Measurements from ENCODE around the gene SETSIP. TPM values are rescaled to one million over a fixed set of nuclear protein-coding genes. Genes with fewer than 3 reads are reported as not detected.
"Not testable (repeated sequence)": the region's sequence is repeated elsewhere in the genome, so short reads cannot be mapped to it uniquely, and the experiment has no call there.

Gene SETSIP
- total RNA-seq, 1 donor from 2014 or later: not detected

DNA sequence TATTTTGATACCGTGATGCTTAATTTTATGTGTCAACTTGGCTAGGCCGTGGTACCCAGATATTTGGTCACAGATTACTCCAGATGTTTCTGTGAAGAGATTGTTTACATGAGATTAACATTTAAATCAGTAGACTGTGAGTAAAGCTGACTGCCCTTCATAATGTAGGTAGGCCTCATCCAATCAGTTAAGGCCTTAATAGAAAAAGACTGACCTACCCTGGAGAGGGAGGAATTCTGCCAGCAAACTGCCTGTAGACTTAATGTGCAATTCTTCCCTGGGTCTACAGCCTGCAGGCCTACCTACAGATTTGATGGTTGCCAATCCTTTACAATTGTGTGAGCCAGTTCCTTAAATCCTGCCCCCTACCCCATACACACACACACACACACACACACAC lies 4.3 kb downstream of the SETSIP start:
- ATAC-seq (no peak), DNase-seq (ENCODE audit: missing footprints) (no peak)
- intact Hi-C loops (cut with DNase I): no loop called here

DNA sequence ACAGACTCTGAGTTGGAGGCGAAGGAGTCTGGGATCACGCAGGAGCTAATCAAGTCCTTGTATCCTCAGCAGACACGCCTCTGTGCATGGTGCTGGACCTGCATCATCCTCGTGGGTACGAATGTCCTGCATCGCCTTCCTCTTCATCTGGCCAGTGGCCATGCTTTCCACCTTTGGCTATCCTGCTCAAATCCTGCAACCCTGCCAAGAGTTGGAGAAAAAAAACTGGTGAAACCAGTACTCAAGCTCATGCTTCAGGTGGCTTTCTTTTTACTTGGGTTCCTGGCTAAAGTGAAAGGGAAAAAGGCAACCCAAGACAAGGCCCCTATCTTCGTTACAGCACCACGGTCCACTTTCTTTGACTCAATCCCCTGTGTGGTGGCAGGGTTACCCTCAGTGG lies 8.9 kb downstream of the SETSIP start:
- intact Hi-C loops (cut with DNase I): no loop called here

DNA sequence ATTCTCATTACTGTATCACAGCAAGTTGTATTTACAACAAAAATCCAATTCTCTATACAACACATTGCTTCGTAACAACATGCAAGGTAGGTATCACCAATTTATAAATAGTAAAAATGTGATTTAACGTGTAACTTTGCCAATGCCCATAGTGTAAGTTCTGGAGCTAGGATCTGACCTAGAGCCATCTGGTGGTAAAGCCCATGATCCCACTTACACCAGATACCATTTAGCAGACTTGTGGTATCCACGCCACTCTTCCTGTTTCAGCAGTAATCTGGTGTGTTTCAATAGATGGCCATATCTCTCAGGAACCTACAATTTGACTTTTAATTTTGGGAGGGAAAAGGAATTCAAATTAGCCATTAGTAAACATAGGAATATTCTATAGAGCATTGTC lies 10.2 kb downstream of the SETSIP start:
- ATAC-seq (no peak), DNase-seq (ENCODE audit: missing footprints) (no peak)
- intact Hi-C loops (cut with DNase I): no loop called here

More for the DNA sequence above, 8.9 kb downstream of the SETSIP start:
- ATAC-seq: no peak
- DNase-seq (ENCODE audit: missing footprints): no peak

DNA sequence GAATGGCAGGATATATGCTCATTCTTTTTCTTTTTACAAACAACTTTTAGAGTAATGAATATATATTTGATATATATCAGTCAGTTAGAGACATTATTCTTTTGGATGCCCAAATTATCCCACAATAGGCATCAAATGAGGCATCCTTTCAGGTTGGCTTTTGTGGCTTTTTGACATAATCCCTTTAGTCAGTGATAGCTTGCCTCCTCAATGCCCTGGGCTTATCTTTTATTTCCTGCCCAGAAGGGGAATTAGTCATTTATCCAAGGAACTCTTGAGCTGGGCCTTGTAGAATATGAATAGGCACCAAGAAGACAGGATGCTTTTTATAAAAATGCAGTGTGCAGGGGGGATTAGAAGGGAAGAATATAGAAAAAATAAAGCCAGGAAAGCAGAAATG lies 23.3 kb downstream of the SETSIP start:
- intact Hi-C loops (cut with DNase I): no loop called here
- DNase-seq (ENCODE audit: missing footprints): no peak
- ATAC-seq: no peak

DNA sequence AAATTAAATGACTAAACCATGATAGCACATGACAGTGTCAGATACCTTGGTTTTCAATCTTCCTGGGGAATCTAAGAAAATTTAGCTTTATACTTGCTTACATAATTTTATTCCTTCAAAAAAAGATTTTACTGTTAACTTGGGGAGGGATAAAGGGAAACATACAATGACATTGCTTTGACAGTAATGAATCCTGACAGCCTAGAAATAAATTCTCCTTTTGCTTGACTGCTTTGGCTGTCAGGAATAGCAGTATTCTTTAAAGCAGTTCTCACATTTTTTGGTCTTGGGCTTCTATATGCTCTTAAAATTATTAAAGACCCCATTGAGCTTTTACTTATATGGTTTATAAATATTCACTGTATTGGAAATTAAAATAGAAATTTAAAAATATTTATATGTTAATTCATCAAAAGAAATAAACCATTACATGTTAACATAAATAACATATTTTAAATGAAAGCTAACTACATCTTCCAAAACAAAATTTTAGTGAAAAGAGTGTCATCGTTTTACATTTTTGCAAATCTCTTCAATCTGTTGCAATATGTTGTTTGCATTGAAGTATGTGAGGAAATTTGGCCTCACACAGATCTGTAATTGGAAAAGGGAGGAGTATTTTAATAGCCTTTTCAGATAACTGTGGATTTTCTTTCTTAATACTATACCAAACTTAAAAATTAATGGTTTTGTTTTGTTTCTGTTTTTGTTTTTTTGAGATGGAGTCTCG lies 29.3 kb downstream of the SETSIP start:
- intact Hi-C loops (cut with DNase I): no loop called here
- ATAC-seq (no peak), DNase-seq (ENCODE audit: missing footprints) (no peak)

DNA sequence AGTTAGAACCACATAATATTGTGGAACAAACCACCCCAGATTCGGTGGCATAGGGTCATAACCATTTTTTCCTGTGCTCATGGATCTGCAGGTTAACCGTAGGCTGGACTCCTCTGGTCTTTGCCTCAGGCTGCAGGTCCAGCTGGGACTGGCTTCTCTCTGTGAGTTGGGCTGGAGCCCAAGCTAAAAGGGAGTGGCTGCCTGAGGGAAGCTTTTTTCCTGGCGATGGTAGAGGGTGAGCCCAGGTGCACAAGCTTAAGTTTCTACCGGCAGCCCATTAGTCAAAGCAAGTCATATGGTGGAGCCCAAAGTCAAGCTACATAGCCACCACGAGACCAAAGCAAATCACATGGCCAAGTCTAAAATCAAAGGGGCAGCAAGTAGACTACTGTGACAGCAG lies 31.6 kb downstream of the SETSIP start:
- no peak for DNase-seq (ENCODE audit: missing footprints)
- intact Hi-C loops (cut with DNase I): no loop called here

DNA sequence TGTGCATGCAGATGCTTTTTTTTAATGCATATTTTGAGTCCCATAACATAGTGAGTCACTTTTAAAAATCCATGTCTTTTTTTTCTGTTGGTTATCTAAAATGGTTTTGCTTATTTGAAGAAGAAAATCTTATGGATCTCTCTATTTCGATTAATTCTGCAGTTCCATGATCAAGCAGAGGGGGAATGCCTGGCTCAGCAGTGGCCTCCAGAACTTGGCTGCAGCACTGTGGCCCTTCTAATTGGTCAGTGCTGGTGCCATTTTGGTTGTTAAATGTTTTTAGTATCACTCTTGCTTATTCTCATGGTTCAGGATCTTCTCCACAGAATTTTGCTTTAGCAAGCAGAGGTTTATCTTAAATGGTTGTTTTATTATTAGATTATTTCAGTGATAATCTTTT lies 34.2 kb downstream of the SETSIP start:
- ATAC-seq: no peak
- no peak for DNase-seq (ENCODE audit: missing footprints)
- intact Hi-C loops (cut with DNase I): no loop called here

More for the DNA sequence above, 31.6 kb downstream of the SETSIP start:
- no peak for ATAC-seq

DNA sequence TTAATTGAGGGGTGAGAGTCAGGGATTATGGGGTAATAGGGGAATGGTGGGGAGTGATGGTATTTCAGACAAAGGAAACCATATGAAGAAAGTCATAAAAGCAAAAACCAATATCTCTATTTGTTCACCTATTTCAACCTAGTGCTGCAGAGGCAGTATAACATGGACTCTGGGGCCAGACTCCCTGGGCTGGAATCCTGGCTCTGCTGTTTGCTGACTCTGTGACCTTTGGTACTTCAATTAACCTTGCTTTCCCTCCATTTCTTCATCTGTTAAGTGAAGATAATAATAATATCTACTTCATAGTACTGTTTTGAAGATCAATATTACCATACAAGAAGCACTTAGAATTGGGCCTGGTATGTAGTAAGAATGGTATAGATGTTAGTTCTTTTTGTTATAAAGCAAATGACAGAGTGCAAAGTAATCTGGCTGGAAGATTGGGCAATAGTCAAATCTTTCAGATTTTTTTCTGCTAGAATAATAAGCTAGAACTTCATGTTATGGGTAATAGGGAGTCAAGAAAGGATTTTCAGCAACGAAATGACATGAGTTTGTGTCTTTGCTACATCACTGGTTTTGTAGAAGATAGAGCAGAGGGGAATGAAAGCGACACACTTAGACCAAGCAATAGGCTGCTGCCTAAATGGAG lies 36.4 kb downstream of the SETSIP start:
- ATAC-seq (no peak), DNase-seq (ENCODE audit: missing footprints) (no peak)
- intact Hi-C loops (cut with DNase I): no loop called here

DNA sequence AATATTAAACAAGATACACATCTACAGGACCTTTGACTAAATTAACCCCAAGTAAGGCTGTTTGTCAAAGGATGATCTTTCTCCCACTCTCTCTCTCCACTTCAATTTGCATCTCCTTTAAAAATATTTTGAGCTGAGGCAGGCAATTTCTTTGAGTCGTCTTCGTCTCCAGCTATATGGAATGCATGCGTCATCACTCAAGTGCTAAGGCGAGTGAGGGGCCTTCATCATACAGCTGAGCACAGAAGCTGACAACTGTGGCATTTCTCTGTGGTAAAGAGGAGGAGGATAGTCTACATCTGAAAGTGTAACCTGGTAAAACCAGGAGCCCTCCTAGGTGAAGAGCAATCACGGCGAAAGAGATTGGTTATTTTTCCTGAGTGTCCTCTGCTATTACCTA lies 37.8 kb downstream of the SETSIP start:
- ATAC-seq: no peak
- intact Hi-C loops (cut with DNase I): no loop called here
- DNase-seq (ENCODE audit: missing footprints): no peak

DNA sequence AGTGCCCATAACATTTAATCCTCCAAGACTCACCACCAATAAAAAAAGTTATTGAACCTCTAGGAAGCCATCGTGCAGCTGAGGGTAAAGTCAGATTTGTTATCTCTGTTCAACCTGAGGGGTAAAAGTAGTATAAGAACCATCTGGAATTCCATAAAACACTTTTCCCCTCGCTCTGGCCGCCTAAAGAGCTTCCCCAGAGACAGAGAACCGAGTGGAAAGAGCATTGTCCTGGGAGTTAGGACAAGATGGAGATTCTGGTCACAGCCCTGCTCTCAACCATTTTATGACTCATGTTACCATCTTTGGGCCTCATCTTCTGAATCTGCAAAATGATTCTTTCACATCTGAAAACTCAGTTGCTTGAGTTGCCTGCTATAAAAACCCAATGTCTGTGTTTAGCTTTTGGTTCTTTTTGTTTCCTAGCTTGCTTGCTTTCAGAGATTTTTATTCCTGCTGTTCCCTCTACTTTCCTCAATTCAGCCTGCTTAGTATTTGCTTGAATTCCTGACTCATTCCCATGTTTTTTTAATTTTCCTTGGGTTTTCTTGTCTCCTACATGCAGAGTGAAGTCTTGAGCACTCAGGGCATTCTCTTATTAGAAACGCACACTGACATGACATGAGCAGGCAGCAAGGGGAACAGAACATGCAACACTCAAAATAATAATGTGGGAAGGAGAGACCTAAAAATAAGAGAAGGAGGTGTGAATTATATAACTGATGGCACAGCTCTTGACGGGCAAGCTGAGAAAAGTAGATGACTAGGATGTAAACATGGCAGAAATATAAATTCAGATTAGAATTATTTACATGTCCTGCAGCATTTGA lies 43.7 kb downstream of the SETSIP start:
- ATAC-seq: no peak
- intact Hi-C loops (cut with DNase I): no loop called here
- DNase-seq (ENCODE audit: missing footprints): no peak

DNA sequence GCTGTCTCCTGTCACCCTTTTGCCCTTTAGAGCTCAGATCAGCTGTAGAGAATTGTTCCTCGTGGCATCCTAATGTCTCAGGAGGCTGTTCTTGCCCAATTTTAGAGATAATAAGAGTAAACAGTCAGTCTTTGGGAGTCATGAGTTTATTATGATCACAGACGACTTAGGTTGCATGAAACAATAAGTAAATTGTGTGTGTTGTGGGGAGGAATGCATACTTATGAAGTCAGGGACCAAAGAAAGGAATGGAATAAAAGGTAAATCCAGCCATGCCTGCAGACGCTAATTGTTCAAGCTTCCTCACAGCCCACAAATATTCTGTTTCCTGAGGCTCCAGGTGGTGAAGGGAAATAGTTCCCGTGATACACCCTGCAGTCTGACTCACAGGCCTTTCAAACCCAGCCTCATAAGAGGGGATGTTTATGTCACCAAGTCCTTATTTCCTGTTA lies 44.5 kb downstream of the SETSIP start:
- ATAC-seq: no peak
- intact Hi-C loops (cut with DNase I): no loop called here

DNA sequence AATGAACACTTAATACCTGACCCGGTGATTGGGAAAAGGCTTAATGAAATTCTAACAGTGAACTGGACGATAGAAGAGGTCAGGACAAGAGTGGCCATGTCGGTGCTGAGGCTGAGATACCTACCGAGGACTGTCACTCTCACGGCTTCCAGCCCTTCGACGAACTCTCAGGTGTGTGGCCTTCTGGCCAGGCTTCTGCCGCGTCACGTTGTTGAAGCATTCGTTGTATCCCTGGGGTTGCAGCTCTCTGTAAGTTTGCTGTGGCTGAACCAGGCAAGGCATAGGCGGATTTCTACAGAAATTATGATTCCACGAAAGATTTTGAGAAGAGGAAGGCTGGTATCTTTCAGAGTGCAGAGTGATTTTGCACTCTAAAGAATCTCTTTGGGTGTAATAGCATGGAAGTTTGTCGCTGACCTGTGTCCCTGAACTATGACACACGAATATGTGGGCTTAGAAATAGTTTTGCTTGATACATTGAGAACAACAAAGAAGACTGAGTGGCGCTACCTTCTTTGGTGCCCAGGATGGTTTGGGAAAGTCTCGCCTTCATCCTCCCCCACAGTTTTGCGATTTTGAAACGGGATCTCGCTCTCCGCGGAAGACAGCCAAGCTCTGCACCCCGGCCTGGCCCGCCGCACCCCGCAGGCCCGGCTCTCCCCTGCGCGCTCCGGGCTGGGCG lies 45.8 kb downstream of the SETSIP start:
- DNase-seq (ENCODE audit: missing footprints) (no peak), ATAC-seq (no peak)
- intact Hi-C loops (cut with DNase I): no loop called here

More for the DNA sequence above, 44.5 kb downstream of the SETSIP start:
- no peak for DNase-seq (ENCODE audit: missing footprints)

DNA sequence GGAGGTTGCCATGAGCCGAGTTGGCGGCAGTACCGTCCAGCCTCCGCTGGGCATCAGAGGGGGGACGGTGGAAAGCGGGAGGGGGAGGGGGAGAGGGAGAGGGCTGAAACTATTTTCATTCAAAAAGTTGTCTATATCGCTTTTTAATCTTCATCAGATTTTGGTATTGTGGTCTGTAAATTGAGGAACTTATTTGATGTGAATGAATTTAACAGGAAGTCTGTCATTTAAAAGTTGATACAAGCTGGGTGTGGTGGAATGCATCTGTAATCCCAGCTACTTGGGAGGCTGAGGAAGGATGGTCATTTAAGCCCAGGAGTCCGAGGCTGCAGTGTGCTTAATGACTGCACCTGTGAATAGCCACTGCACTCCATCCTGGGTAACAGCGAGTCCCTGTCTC lies 48.4 kb downstream of the SETSIP start:
- intact Hi-C loops (cut with DNase I): no loop called here
- ATAC-seq (no peak), DNase-seq (ENCODE audit: missing footprints) (no peak)

DNA sequence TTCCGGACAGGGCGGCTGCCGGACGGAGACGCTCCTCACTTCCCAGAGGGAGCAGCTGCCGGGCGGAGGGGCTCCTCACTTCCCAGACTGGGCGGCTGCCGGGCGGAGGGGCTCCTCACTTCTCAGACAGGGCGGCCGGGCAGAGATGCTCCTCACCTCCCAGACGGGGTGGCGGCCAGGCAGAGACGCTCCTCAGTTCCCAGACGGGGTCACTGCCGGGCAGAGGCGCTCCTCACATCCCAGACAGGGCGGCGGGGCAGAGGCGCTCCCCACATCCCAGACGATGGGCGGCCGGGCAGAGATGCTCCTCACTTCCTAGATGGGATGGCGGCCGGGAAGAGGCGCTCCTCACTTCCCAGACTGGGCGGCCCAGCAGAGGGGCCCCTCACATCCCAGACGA lies 49.2 kb downstream of the SETSIP start:
- DNase-seq (ENCODE audit: missing footprints); ATAC-seq; intact Hi-C loops (cut with DNase I): not testable (repeated sequence)

Other genes starting within 250 kb of the SETSIP start
- gene TGFBR3, start 189.3 kb downstream of the SETSIP start, total RNA-seq: 36.3 TPM
- not detected for gene BRDT, start 126.0 kb downstream of the SETSIP start, total RNA-seq
- not detected for gene EPHX4, start 45.4 kb downstream of the SETSIP start, total RNA-seq
- gene BTBD8, start 4.9 kb upstream of the SETSIP start, total RNA-seq: 4.3 TPM
- not detected for gene C1orf146, start 142.5 kb upstream of the SETSIP start, total RNA-seq
- gene GLMN, start 223.6 kb upstream of the SETSIP start, total RNA-seq: 5.4 TPM
- gene RPAP2, start 223.6 kb upstream of the SETSIP start, total RNA-seq: 22.5 TPM